Psoas muscle (tissue), 8 donors: ENCODE results near the gene SNN. TPM values are rescaled to one million over a fixed set of nuclear protein-coding genes. Genes with fewer than 3 reads are reported as not detected.

Experiments
- ATAC-seq, 4 donors: fragments of 200-7000 bp; cut with Tn5 transposase; one replicate each; pipeline ENCODE4 v1.9.1; 2020; ENCODE audit warnings: moderate library complexity in 3 of 4, mild to moderate bottlenecking in 2 of 4
- DNase-seq, 2 donors: peaks; one replicate each; pipeline ENCODE4 v3.0.0-alpha.2; 2020
- H3K27ac ChIP-seq: fragments of 200-600 bp; one replicate; pipeline ENCODE4 v1.8.0; 2022
- H3K27me3 ChIP-seq, 3 donors: fragments of 200-600 bp in 1 of 3; one replicate each; pipeline versions ENCODE4 v1.6.1 to v1.8.0; 2013 to 2022; ENCODE audit warnings: low read length in 2 of 3, mild to moderate bottlenecking in 2 of 3, moderate library complexity in 1 of 3; ENCODE audit not compliant: insufficient read depth in 3 of 3
- H3K36me3 ChIP-seq, 2 donors: fragments of 200-600 bp in 1 of 2; one replicate each; pipeline versions ENCODE4 v1.6.1 to v1.8.0; 2013 to 2022; ENCODE audit warnings: low read depth in 1 of 2, mild to moderate bottlenecking in 1 of 2, moderate library complexity in 1 of 2; ENCODE audit not compliant: insufficient read depth in 1 of 2
- H3K4me1 ChIP-seq: fragments of 200-600 bp; one replicate; pipeline ENCODE4 v1.8.0; 2022
- H3K4me3 ChIP-seq: fragments of 200-600 bp; one replicate; pipeline ENCODE4 v1.8.0; 2022; ENCODE audit warnings: mild to moderate bottlenecking
- H3K9me3 ChIP-seq: fragments of 200-600 bp; one replicate; pipeline ENCODE4 v1.8.0; 2022
- WGBS, 3 donors: extraction: QIAGEN DNeasy Blood & Tissue Kit; methylation state at CpG; one replicate each; pipeline versions ENCODE4 v1.1.6 to v1.1.7; 2013; 5-methylcytosine and 5-hydroxymethylcytosine counted together
- intact Hi-C, 2 donors: fragments of 100-400 bp; cut with DNase I; formaldehyde crosslinking; loops; one replicate each; pipeline versions ENCODE4 v1.11.0 to v1.14.2; 2022
- polyA plus RNA-seq, 3 donors: library from polyadenylated mRNA; stranded (reverse); fragments of 200-250 nt; gene quantifications; one replicate each; pipeline ENCODE4 v1.2.3, GENCODE V29; 2013
- total RNA-seq, 4 donors: library from RNA; stranded (reverse); fragmentation: NEBNext Ultra II Directional in 2 of 4; extraction: Animal tissue kit (Norgen Biotek cat#: 25700) in 2 of 4; gene quantifications; one replicate each; pipeline versions ENCODE4 v1.2.1 to v1.2.4, GENCODE V29; 2021 to 2023
- TF ChIP-seq, protein P1 (sequence below): fragments of 200-600 bp; IDR thresholded peaks from one replicate; pipeline ENCODE4 v1.8.0; 2022; ENCODE audit warnings: antibody characterized with exemption
- donor health status: healthy with polysubstance abuse.
- donor health status: DM: no; HTN: no; CAD: no; lungs with moderate emphysema.
- donor health status: Bipolar disorder and iron deficiency.
- donor health status: healthy.
- donor health status: DM: yes; HTN: yes; CAD: no.
- donor health status: DM: no; HTN: no; CAD: no.
- donor health status: DM: no; HTN: no; CAD: no.
- donor health status: DM: yes; HTN: yes; CAD: no.

Gene SNN
- total and polyA plus RNA-seq, 7 donors: 30.3 to 152 (median 100) TPM

DNA sequence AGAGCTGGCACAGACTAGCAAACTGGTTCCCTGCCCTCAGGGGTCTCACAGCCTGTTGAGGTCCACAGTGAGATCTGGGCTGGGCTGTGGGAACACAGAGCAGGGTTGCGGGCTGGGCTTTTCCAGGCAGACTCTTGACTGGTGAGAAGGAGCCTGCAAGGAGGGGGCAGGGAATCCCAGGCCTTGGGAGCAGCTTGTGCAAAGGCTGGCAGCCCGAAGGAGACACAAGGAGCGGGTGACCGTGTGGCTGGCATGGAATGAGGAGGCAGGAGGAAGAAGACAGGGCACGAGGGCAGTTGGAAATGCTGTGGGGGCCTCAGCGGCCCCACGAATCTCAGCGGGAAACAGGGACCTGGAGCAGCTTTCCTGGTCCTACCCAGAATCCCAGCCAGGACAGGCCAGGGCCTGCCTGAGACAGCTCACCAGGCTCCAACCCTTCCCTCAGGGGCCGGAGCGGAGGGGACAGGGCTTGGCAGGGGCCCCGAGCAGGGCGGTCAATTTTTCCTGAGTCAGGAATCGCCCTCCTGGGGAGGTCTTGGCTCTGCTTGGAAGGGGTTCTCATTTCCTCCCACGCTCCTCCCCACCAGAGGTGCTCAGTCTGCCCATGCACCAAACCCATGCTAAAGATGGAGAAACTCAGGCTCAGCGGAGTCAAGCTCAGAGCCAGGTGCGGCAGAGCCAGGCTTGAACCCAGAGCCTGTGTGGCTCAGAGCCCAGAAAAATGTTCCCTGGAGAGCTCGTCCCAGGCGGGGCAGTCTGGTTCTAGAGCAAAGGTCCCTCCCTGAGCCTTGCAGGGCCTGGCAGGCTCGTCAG is 9.2 kb upstream of the SNN start:
- Histone ChIP-seq H3K27me3 (no peaks in the 10 kb centered on the region), H3K36me3 (no peaks in the 10 kb centered on the region), H3K27ac (peak overlapping the region; percentile 42), H3K9me3 (no peaks in the 10 kb centered on the region), H3K4me1 (peaks cover 8% of the 10 kb centered on the region), H3K4me3 (no peak overlapping the region)
- intact Hi-C loops: no loop called here
- TF ChIP-seq, protein P1, sequence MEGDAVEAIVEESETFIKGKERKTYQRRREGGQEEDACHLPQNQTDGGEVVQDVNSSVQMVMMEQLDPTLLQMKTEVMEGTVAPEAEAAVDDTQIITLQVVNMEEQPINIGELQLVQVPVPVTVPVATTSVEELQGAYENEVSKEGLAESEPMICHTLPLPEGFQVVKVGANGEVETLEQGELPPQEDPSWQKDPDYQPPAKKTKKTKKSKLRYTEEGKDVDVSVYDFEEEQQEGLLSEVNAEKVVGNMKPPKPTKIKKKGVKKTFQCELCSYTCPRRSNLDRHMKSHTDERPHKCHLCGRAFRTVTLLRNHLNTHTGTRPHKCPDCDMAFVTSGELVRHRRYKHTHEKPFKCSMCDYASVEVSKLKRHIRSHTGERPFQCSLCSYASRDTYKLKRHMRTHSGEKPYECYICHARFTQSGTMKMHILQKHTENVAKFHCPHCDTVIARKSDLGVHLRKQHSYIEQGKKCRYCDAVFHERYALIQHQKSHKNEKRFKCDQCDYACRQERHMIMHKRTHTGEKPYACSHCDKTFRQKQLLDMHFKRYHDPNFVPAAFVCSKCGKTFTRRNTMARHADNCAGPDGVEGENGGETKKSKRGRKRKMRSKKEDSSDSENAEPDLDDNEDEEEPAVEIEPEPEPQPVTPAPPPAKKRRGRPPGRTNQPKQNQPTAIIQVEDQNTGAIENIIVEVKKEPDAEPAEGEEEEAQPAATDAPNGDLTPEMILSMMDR: no peak
- 59 to 68% (median 59%) methylated on average over 16 to 19 of the region's 19 CpGs for WGBS, 3 donors
- no peak for DNase-seq
- ATAC-seq: peak in 2 of 4 donors; percentile 16 to 28

DNA sequence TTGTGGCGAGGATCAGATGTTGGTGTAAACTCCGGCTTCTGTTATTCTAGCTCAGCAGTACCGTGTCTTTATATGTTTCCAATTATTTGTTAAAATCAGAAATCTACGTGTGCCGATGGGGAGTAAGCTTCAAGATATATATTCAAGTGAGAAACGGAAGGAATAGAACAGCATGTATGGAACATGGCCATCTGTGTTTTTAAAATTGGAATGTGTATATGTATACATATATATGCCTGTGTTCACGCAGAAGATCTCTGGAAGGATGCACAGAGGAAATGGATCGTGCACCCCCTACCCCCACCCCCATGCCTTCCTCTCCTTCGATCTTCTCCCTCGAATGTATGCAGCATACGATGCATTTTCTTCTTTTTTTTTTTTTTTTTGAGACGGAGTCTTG is 7.7 kb upstream of the SNN start:
- DNase-seq: no peak
- Histone ChIP-seq H3K27me3 (no peaks in the 10 kb centered on the region), H3K4me1 (no peaks in the 10 kb centered on the region), H3K27ac (no peak overlapping the region), H3K9me3 (no peaks in the 10 kb centered on the region), H3K36me3 (no peaks in the 10 kb centered on the region), H3K4me3 (no peak overlapping the region)
- 82 to 93% (median 84%) methylated on average over 11 to 12 of the region's 12 CpGs for WGBS, 3 donors
- TF ChIP-seq, protein P1: no peak
- intact Hi-C loops: no loop called here
- ATAC-seq: no peak

DNA sequence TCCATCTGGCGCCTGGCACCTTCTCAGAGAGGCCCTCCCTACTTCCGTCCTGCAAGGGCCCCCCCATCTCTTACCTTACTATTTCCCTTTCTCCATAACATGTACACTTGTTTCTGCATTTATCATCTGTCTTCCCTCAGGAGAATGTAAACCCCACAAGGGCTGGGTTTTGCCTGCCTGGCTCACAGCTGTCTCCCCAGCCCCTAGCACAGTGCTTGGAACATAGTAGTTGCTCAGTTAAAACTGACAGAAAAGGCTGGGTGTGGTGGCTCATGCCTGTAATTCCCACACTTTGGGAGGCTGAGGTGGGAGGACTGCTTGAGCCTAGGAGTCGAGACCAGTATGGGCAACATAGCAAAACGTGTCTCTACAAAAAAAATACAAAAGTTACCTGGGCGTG is 5.7 kb upstream of the SNN start:
- H3K4me1 ChIP-seq: peaks cover under 1% of the 10 kb centered on the region
- WGBS, 3 donors: 90 to 95% (median 94%) methylated on average over 5 of the region's 5 CpGs
- intact Hi-C loops: no loop called here
- no peak overlapping the region for H3K27ac ChIP-seq
- H3K9me3 ChIP-seq: no peaks in the 10 kb centered on the region
- DNase-seq: peak in 1 of 2 donors; percentile 15
- H3K36me3 ChIP-seq: no peaks in the 10 kb centered on the region
- H3K27me3 ChIP-seq: no peaks in the 10 kb centered on the region
- H3K4me3 ChIP-seq: no peak overlapping the region
- TF ChIP-seq, protein P1: no peak
- no peak for ATAC-seq

DNA sequence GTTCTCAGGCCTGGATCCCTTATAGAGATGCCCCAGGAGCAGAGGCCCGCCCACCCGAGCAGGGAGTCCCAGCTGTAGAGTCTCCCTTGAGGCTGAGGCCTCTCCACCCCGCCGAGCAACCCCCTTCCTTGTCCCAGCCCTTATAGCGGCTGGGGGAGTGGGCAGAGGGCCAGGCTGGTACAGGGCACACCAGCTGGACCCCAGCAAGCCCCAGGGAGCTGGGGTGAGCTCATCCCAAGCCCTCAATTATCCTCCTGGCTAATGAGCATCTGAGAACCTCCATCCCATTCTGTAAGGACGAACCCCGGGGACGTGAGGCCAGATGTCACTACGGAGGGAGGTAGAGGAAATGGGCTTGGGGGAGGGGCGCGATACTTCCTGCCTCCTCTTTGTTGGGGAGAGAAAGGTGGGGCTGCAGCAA is 3.2 kb upstream of the SNN start:
- DNase-seq (no peak), ATAC-seq (no peak)
- TF ChIP-seq, protein P1: no peak
- Histone ChIP-seq H3K4me1 (peaks cover 9% of the 10 kb centered on the region), H3K9me3 (no peaks in the 10 kb centered on the region), H3K36me3 (no peaks in the 10 kb centered on the region), H3K4me3 (no peak overlapping the region), H3K27me3 (no peaks in the 10 kb centered on the region), H3K27ac (no peak overlapping the region)
- WGBS, 3 donors: 40 to 43% (median 42%) methylated on average over 8 to 11 of the region's 11 CpGs
- intact Hi-C loops: no loop called here
